Activated CD4-positive, alpha-beta T cell treated with anti-CD3 and anti-CD28 coated beads for 1 hour (primary cell): ENCODE data around the gene NDUFS4.
"Not testable (repeated sequence)": the region's sequence is repeated elsewhere in the genome, so short reads cannot be mapped to it uniquely, and the experiment has no call there.

Experiments
- DNase-seq: peaks from one replicate; pipeline ENCODE4 v3.0.0-alpha.2; 2020

NDUFS4 gene

DNA sequence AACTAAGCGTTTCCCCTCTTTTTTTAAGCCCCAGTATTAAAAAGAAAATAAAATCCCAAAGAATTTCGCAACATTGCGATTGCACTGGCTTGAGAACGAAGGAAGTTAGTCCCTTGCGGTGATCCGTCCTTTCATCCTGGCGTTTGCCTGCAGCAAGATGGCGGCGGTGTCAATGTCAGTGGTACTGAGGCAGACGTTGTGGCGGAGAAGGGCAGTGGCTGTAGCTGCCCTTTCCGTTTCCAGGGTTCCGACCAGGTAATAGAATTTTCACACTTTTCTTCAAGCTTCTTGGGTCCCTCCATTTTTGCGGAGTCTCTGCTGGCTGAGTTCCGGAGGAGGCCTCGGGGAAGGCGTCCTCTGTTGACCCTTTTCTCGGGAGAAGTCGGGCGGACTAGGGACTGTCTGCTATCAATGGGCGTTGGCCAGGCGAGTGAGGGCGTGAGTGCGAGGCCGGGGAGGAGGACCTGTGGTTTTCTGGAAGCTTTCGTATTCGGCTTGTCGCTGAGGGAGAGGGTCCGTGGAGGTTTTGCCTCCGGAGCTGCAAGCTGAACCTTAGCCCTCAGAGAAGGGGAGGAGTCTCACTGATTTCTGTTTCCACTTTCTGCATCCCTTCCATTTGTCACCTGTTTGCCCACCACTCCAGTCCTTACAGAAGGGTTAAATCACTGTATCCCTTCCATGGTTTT lies at the start of gene NDUFS4:
TSS of gene NDUFS4 (plus strand) at position 134 of the 686 bp plus-strand sequence. CDS start at position 158, 24 bp downstream.
- peak; percentile 54 for DNase-seq

DNA sequence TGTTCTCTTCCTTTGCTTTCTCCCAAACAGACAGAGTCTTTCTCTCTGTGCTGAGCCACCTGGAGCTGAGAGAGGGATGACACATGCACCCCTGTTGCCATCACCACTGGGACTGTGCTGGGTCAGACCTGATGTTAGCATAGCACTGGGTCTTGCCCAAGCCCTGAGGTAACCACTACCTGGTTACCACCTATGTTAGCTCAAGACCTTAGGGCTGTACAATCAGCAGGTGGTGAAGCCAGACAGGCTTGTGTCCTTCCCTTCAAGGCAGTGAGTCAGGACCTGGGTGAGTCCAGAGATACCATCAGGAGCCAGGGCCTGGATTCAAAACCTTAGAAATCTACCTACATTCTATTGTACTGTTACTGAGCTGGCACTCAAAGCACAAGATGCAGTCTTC lies 47.9 kb upstream of the NDUFS4 start:
- no peak for DNase-seq

DNA sequence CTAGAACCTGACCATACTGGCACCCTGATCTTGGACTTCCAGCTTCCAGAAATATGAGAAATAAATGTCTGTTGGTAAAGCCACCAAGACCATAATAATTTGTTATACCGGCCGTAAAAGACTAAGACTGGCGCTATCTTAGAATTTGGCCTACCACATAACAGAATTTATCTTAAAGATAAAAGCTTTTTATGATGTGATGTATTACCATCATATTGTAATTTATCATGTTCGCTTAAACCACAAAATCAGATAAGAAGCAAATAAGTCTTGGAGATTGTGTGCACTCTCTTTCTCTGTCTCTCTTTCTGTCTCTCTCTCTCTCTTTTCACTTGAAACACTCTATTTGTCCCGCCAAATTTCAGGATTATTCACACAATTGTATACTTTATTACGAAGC lies 44.5 kb upstream of the NDUFS4 start:
- no peak for DNase-seq

DNA sequence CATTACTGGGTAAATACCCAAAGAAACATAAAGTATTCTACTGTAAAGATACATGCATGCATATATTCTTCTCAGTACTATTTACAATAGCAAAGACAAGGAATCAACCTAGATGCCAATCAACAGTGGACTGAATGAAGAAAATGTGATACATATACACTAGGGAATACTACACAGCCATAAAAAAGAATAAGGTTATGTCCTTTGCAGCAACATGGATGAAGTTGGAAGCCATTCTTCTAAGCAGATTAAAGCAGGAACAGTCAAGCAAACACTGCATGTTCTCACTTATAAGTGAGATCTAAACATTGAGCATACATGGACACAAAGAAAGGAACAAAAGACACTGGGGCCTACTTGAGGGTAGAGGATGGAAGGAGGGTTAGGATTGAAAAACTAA lies 39.6 kb upstream of the NDUFS4 start:
- DNase-seq = no peak

DNA sequence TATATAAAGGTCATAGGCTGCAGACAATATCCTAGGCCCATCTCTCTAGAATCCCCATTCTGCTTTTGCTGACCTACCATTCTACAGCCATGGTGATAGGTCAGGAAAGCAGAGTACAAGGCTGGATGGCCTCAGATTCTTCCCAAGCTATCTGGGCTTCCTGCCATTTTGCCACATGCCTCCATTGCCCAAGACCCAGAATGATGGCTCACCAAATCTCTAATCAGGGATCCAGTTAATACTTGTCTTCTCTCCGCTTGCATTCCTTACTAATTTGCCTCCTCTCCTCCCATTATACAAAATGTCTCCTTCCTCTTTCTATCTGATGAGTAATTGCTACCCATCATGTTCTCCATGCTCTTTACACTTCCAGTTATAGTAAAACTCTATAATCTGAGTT lies 22.7 kb upstream of the NDUFS4 start:
- no peak for DNase-seq

DNA sequence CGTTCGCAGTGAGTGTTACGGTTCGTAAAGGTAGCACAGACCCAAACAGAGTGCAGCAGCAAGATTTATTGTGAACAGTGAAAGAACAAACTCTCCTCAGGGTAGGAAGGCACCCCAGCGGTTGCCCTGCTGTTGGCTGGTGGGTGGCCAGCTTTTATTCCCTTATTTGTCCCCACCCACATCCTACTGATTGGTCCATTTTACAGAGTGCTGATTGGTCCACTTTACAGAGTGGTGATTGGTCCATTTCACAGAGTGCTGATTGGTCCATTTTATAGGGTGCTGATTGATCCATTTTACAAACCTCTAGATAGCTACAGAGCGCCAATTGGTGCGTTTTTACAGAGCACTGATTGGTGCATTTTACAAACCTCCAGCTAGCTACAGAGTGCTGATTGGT lies 19.7 kb upstream of the NDUFS4 start:
- not testable (repeated sequence) for DNase-seq

DNA sequence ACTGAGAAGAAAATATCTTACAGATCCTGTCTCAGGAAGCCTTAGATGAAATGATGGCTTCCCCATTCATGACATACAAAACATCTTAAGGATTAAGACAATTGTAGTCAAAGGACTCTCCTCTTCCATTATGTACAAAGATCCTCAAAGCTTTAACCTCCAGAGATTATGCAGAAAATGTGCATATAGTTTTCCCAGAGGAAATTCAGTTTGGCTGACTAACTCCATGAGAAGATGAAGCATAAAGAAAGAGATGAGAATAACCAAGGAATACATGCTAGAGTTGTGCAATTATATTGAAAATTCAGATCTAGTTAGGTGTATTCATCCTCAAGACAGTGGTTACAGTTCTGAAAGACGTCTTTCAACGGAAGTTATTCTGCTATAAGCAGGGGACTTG lies 18.6 kb upstream of the NDUFS4 start:
- DNase-seq = no peak

DNA sequence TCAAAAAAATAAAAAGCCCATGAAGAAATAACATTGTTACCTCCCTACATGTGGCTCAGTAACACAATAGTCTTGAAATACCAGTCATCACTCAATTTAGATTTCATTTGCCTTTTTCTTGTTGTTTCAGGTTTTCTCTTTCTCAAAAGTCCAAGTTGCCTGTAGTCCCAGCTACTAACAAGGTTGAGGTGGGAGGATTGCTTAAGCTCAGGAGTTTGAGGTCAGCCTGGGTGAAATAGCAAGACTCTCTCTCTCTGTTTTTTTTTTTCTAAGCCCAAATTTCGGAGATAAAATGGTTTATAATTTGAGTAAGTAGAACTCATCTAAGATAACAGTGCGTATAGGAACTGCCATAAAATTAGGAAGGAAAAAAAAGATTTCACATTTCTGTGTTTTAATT lies 17.5 kb upstream of the NDUFS4 start:
- no peak for DNase-seq

DNA sequence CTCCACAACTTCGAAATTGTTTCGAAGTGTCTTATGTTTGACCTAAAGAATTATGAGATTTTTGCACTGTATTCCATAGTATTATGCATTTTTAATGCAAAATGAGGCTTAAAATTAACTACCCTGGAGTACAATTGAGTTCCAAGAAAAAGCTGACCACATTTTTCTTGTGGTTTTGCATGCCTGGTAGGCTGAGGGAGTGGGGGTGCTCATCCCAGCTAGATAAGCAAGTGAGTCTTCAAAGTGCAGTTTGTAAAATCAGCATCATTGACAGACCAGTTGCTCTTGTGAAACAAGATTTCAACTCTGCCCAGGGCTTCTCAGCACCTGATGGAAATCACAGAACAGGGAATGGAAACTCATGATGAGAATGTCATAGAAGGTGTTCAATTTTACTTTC lies 17.0 kb upstream of the NDUFS4 start:
- no peak for DNase-seq

DNA sequence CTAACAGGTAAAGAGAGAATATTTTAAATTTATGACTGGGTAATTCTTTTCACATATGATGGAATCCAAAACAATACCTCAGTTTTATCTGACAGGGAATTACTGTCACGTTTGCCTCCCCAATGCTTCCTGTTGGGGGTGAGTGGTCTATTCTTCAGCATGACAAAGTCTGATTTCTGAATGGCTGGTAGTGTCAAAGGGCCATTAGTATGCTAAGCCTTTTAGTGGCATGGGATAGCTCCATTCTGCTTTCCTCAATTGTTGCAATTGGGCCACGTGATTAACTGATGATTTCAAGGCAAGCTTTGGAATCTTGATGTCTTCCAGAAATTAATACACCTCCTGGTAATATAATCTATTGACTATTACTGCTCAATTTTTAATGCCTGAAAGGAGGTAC lies 14.7 kb upstream of the NDUFS4 start:
- no peak for DNase-seq

DNA sequence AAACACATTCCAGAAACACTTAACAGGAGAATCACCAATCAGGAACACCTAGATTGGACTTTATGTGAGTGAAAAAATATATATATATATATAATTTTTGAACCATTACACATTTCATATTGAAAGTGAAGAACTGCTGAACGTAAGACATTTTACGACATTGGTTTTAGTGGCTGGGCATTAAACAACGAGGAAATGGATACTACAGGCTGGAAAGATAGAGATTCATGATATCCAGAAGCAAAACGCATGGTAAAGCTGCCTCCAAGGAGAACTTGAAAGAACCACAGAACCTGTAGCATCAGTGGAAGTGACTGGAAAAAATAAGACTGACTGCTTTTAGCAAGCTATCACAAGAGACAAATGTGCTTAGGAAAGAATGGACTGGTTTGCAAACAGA lies 13.2 kb upstream of the NDUFS4 start:
- DNase-seq = no peak

DNA sequence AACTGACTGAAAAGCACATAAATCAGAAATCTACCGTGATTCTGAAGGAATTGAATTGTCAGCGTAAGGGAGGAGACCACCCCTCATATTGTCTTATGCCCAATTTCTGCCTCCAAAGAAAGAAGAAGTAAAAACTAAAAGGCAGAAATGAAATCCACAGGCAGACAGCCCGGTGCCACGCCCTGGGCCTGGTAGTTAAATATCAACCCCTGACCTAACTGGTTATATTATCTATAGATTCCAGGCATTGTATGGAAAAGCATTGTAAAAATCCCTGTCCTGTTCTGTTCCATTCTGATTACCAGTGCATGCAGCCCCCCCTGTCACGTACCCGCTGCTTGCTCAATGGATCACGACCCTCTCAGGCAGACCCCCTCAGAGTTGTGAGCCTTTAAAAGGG lies 11.9 kb upstream of the NDUFS4 start:
- not testable (repeated sequence) for DNase-seq

DNA sequence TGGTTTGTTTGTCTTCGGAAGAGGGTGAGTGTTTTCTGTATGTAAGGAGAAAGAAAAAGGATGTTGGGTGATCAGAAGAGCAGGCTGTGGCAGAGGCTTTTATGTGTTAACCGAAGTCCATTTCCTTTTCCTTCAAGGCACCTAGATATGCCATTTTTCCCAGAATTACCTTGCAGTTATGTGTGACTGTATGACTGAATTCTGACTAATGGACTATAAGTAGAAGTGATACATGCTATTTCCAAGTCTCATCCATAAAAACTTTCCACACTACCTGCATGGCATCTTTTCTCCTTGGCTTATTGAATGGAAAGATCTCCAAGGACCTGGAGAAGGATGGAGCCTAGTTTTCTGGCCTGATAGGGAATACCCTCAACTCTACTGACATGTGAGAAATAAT lies 10.6 kb upstream of the NDUFS4 start:
- no peak for DNase-seq

DNA sequence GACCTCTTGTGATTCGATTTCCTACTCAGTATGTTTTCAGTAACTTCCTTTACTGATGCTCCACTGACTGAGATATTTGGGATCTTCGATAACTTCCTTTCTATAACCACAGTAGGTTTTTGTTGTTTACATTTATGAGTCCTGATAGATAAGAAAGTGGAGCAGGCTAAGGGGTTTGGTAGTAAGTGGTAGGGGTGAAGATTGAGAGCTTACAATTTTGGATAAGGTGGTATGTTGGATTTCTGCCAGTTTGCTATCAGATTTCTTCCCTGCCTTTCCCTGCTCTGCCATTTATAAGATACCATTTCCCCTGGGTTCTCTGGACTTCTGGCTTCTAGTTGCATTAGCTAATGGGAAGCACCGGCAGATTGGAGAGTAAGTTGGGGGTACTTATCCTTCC lies 7.9 kb upstream of the NDUFS4 start:
- DNase-seq = no peak

DNA sequence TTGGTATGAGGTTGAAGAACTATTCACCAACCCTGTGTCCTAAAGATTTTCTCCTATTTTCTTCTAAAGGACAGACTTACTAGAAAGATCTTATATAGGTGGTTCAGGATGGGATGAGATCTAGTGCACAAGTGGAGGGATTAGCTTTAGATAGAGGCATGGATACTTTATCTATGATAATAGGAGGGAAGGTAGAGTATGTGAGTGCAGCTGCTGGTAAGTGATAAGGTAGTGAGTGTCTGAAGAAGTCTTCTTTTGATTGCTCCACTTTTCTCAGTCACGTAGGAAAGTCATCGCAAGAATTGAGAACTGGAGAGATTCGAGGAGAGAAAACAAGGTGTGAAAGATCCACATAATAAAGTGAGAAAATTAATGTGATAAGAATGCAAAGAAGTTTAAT lies 6.0 kb upstream of the NDUFS4 start:
- DNase-seq = no peak

DNA sequence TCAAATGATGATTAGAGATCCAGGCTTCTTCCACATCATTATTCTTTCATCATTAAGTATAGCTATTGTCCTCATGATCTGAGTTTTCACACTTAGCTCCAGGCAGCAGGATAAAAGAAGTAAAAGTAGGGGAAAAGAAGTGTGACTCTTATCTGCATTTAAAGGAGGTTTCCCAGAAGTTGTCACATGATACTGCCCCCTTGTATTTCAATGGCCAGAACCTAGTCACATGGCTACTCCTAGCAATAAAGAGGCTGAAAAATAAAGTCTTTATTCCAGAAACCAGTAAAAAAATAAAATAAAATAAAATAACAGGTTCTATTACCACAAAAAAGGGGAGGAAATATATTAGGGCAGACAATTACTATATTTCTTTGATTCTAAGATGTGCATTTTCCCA lies 5.3 kb upstream of the NDUFS4 start:
- no peak for DNase-seq

DNA sequence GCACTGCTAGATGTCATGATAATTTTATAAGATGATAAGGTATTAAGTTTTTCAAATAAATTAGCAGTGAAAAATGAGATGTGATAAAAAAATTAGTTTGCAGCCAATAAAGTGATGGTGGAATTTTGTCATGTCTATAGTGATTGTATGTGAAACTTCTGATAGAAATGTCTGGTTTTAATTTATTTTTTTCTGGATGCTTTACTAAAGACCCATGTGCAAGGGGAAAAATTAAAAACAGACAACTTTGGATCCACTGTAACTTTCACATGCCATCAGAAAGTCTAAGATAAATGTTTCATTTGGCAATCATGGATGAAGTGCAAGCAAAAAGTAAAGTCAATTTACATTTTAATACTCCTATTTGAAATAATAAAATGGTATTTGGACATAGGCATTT lies 4.4 kb upstream of the NDUFS4 start:
- no peak for DNase-seq

DNA sequence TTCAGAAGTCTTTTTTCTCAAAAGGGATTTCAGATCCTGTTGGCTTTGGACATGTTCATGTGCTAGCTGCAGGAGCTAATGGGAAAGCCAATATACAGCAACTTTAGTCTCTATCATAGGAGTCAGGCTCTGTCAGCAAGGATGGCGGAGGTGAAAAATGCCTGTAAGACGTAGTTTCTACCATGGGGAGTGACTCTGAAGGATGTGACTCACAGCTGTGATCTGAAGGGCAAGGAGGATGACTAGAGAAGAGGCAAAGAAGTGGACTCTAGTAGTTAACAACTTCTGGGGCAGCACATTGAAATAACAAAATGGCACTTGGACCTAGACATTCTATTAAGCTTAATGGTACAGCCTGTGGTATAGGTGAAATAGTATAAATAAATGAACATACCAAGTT lies 3.1 kb upstream of the NDUFS4 start:
- no peak for DNase-seq

DNA sequence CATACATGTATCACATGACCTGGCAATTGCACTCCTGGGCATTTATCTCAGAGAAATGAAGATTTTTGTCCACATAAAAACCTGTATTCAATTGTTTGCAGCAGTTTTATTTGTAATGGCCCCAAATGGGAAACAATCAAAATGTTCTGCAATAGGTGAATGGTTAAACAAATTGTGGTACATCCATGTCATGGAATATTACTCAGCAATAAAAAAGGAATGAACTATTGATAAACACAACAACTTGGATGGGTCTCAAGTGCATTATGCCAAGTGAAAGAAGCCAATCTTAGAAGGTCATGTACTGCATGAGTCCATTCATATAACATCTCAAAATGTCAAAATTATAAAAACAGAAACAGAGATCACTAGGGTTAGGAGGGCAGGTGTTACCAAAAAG lies 1.5 kb upstream of the NDUFS4 start:
- no peak for DNase-seq

DNA sequence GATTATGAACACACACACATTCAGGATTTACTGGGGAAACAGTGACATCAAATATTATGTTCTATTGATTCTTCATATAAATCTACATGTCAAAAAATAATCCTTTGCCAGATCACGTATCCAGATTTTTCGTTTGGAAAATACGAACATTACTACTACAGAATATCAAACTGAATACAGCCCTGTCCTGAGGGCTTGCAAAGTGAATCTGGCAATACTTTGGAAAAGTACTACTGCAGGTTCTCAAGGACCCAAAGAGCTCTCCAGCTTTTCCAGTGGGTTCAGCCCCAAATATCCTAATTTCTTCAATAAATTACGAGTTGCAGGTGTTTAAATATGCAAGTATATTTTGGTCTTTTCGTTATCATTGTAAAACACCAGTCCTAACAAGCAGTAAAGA lies 411 bp upstream of the NDUFS4 start:
- no peak for DNase-seq

DNA sequence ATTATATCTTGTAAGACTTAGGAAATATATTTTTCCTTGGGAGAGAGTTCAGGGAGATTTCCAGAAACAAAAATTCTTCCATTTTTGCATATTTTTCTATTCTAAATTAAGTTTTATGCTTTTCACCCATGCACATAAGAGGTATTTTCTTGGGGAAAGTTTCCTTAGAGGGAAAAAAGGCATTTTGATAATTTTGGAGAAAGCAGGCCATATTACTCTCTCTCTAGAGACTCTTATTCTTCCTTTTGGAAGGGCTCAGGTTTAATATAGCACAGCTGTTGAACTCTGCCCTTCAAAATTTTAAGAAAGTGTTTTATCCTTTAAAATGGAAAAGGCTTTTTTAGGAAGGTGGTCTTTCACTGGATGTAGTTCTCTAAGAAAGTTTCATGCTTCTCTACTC lies 8.0 kb downstream of the NDUFS4 start:
- no peak for DNase-seq

DNA sequence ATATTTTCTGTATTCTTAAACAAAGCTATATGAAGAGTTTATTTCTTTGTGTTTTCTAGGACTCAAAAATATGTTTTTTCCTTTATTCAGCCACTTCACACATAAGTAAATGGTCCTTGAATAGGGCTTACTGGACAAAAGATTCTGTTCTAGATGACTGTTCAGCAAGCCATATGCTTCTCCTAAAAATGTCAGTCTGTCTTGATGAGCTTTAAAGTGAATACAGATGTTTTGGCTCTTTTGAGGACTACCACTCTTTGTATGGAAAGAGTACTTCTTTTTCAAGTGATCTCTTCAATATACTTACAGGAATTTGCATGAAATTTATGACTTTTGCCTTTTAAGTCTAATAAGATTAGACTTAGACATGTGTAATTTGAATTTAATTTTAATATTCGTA lies 8.4 kb downstream of the NDUFS4 start:
- no peak for DNase-seq

DNA sequence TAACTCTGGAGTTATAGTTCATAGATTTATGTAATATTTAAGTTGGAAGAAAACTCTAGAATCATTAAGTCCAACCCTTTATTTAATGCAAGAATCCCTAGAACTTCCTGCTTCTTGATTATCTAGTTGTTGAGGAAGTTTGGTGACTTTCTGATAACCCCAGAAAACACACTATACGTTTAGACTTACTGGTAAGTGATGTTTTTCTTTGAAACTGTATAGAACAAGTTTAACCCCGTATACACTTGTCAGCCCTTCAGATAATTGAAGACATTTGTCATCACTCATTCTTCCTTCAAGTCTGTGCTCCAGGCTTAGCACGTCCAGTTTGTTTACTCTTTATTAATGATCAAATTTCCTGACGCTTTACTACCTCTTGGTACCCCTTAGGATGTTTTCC lies 9.0 kb downstream of the NDUFS4 start:
- DNase-seq = no peak

DNA sequence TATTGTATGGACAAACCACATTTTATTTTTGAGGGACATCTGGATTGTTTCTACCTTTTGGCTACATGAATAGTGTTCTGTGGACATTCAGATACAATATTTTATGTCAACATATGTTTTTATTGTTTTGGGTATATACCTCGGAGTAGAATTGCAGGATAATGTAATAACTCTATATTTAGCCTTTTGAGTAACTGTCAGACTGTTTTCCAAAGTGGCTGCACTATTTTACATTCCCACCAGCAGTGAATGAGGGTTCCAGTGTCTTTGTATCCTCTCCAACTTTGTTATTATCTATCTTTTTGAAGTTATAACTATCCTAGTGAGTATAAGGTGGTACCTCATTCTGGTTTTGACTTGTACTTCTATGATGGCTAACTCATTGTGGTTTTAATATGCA lies 11.0 kb downstream of the NDUFS4 start:
- DNase-seq = no peak

DNA sequence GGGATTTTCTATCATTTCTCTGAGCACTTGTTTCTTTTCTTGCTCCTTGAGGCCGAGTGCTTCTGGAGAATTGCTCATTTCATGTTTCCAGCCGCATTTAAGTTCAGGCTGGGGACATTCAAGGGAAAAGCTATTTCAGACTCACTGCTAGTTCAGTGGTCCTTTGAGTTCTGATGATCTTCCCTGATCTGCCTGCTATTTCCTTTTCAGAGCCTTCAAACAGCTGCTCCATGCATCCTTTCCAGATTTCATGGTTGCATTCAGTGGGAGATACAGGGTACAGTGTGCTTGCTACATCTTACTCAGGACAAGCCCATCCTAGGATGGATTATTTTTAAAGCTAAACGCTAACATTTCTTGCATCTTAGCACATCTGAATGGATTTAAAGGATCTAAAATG lies 14.7 kb downstream of the NDUFS4 start:
- no peak for DNase-seq

DNA sequence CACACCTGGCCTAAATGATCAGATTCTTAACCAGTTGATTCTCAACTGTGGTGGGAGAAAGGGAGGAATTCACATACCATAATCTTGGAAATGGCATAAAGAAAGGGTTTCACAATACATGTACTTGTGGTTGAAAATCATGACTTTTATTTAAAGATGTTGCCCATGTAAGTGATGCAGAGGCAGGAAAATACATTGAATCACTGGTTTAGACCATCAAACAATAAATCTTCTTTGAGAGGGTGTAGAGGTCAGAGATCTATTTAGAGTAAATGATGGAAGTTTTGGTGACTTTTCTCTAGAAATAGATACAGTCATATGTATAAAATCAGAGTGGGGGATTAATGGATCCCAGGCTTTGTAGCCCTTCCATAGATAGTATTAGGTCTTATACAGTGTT lies 15.4 kb downstream of the NDUFS4 start:
- DNase-seq = no peak
